Lower lobe of right lung (tissue), 2 donors: ENCODE results near the gene LAPTM4A. TPM values are rescaled to one million over a fixed set of nuclear protein-coding genes. Genes with fewer than 3 reads are reported as not detected.
"Not testable (repeated sequence)": the region's sequence is repeated elsewhere in the genome, so short reads cannot be mapped to it uniquely, and the experiment has no call there.

ENCODE experiments used
- ATAC-seq, 2 donors: fragments of 200-7000 bp; cut with Tn5 transposase; one replicate each; pipeline ENCODE4 v1.9.1; 2020 to 2022; ENCODE audit warnings: mild to moderate bottlenecking in 2 of 2, moderate library complexity in 2 of 2
- DNase-seq: peaks from one replicate; pipeline ENCODE4 v3.0.0-alpha.2; 2020
- H3K27ac ChIP-seq: fragments of 200-600 bp; one replicate; pipeline ENCODE4 v1.8.0; 2022
- H3K27me3 ChIP-seq: fragments of 200-600 bp; one replicate; pipeline ENCODE4 v1.8.0; 2022; ENCODE audit warnings: low read depth
- H3K36me3 ChIP-seq: fragments of 200-600 bp; one replicate; pipeline ENCODE4 v1.8.0; 2022; ENCODE audit warnings: mild to moderate bottlenecking
- H3K4me1 ChIP-seq: fragments of 200-600 bp; one replicate; pipeline ENCODE4 v1.8.0; 2022
- H3K4me3 ChIP-seq: fragments of 200-600 bp; one replicate; pipeline ENCODE4 v1.8.0; 2022; ENCODE audit warnings: mild to moderate bottlenecking
- H3K9me3 ChIP-seq: fragments of 200-600 bp; one replicate; pipeline ENCODE4 v1.8.0; 2022
- CTCF ChIP-seq: fragments of 200-600 bp; IDR thresholded peaks from one replicate; pipeline ENCODE4 v1.8.0; 2022; ENCODE audit warnings: antibody characterized with exemption, mild to moderate bottlenecking
- intact Hi-C: fragments of 100-400 bp; cut with DNase I; formaldehyde crosslinking; loops from one replicate; pipeline ENCODE4 v1.11.0; 2022
- total RNA-seq: library from RNA; stranded (reverse); fragmentation: NEBNext Ultra II Directional; extraction: Animal tissue kit (Norgen Biotek cat#: 25700); gene quantifications from one replicate; pipeline ENCODE4 v1.2.1, GENCODE V29; 2021
- donor health status: DM: no; HTN: yes; CAD: no; lungs with severe emphysema.

LAPTM4A gene
- total RNA-seq, 1 donor from 2014 or later: 223 TPM

- Histone ChIP-seq H3K27me3 (no peaks in the 10 kb centered on the region), H3K4me3 (no peak overlapping the region), H3K4me1 (no peaks in the 10 kb centered on the region), H3K9me3 (no peaks in the 10 kb centered on the region), H3K36me3 (no peaks in the 10 kb centered on the region), H3K27ac (no peak overlapping the region)
- TF ChIP-seq CTCF: no peak
- intact Hi-C loops: no loop called here
- no peak for ATAC-seq
- DNase-seq: no peak
These were observed 29.0 kb upstream of the LAPTM4A start for GRCh38 chr2:20080428-20080827.

- DNase-seq (no peak), ATAC-seq (no peak)
- no peaks in the 10 kb centered on the region for H3K27me3 ChIP-seq
- H3K9me3 ChIP-seq: no peaks in the 10 kb centered on the region
- TF ChIP-seq CTCF: no peak
- no peak overlapping the region for H3K27ac ChIP-seq
- no peaks in the 10 kb centered on the region for H3K4me1 ChIP-seq
- H3K36me3 ChIP-seq: no peaks in the 10 kb centered on the region
- H3K4me3 ChIP-seq: no peak overlapping the region
- intact Hi-C loops: no loop called here
These were observed 28.2 kb upstream of the LAPTM4A start for GRCh38 chr2:20079546-20080115.

GRCh38 chr2:20077411-20077940, 26.0 kb upstream of the LAPTM4A start:
- H3K27me3 ChIP-seq: no peaks in the 10 kb centered on the region
- no peak for DNase-seq
- H3K9me3 ChIP-seq: no peaks in the 10 kb centered on the region
- H3K4me1 ChIP-seq: no peaks in the 10 kb centered on the region
- H3K4me3 ChIP-seq: no peak overlapping the region
- no peak for TF ChIP-seq CTCF
- intact Hi-C loops: no loop called here
- no peak for ATAC-seq
- H3K36me3 ChIP-seq: no peaks in the 10 kb centered on the region
- no peak overlapping the region for H3K27ac ChIP-seq

- DNase-seq (no peak), ATAC-seq (no peak)
- no peaks in the 10 kb centered on the region for H3K9me3 ChIP-seq
- no peaks in the 10 kb centered on the region for H3K27me3 ChIP-seq
- no peak overlapping the region for H3K4me3 ChIP-seq
- peaks cover 2% of the 10 kb centered on the region for H3K4me1 ChIP-seq
- no peak for TF ChIP-seq CTCF
- intact Hi-C loops: no loop called here
- H3K27ac ChIP-seq: no peak overlapping the region
- H3K36me3 ChIP-seq: no peaks in the 10 kb centered on the region
These were observed 25.3 kb upstream of the LAPTM4A start for GRCh38 chr2:20076757-20077156.

GRCh38 chr2:20074901-20075300, 23.5 kb upstream of the LAPTM4A start:
- intact Hi-C loops: no loop called here
- Histone ChIP-seq H3K9me3 (no peaks in the 10 kb centered on the region), H3K36me3 (no peaks in the 10 kb centered on the region), H3K4me3 (no peak overlapping the region), H3K27ac (no peak overlapping the region), H3K4me1 (peaks cover 8% of the 10 kb centered on the region), H3K27me3 (no peaks in the 10 kb centered on the region)
- no peak for ATAC-seq
- no peak for DNase-seq
- no peak for TF ChIP-seq CTCF

- H3K9me3 ChIP-seq, H3K4me3 ChIP-seq, DNase-seq, intact Hi-C loops, H3K4me1 ChIP-seq, H3K36me3 ChIP-seq, ATAC-seq, H3K27me3 ChIP-seq, H3K27ac ChIP-seq: not testable (repeated sequence)
These were observed 22.7 kb upstream of the LAPTM4A start for GRCh38 chr2:20074046-20074648.
